Erythroblast (primary cell): Measurements from ENCODE around the gene ERICH4.

Source experiments
- GATA1 ChIP-seq: IDR thresholded peaks from 2 replicates; pipeline ENCODE4 v1.6.1; 2011; ENCODE audit warnings: low read depth, mild to moderate bottlenecking, control low read depth, low read length, moderate library complexity
- POLR2A ChIP-seq: IDR thresholded peaks from 2 replicates; pipeline ENCODE4 v1.6.1; 2011; ENCODE audit warnings: mild to moderate bottlenecking, low read length

- TF ChIP-seq POLR2A (no peak), GATA1 (no peak)
Observed at GRCh38 chr19:41425174-41426115, 17.5 kb upstream of the ERICH4 start.
